GM06990 (cell line): Measurements from ENCODE around the gene SASH1.

Experiments used
- DNase-seq: peaks from one replicate; pipeline ENCODE4 v3.0.0-alpha.2; 2011; ENCODE audit not compliant: insufficient read length; ENCODE audit errors: extremely low read depth
- H3K27me3 ChIP-seq: replicated peaks from 2 replicates; pipeline ENCODE4 v1.6.0; 2011; ENCODE audit warnings: low read length; ENCODE audit not compliant: control insufficient read depth, insufficient read depth
- H3K36me3 ChIP-seq: 2 replicates; pipeline ENCODE4 v1.5.1; 2011; ENCODE audit warnings: low read length; ENCODE audit not compliant: control insufficient read depth, insufficient read depth
- H3K4me3 ChIP-seq: replicated peaks from 2 replicates; pipeline ENCODE4 v1.5.1; 2011; ENCODE audit warnings: low read depth, mild to moderate bottlenecking, control low read depth, low read length
- TF ChIP-seq, protein P1 (sequence below): IDR thresholded peaks from 2 replicates; pipeline ENCODE4 v1.5.1; 2011; ENCODE audit warnings: low read length, control low read depth, mild to moderate bottlenecking, inconsistent platforms; ENCODE audit not compliant: insufficient read depth, poor library complexity, severe bottlenecking

The SASH1 gene

GRCh38 chr6:148543540-148543939, 200.9 kb downstream of the SASH1 start:
- no peaks in the 10 kb centered on the region; the same call in 1 of the 2 replicates for H3K27me3 ChIP-seq

GRCh38 chr6:148544421-148544820, 201.8 kb downstream of the SASH1 start:
- TF ChIP-seq, protein P1, sequence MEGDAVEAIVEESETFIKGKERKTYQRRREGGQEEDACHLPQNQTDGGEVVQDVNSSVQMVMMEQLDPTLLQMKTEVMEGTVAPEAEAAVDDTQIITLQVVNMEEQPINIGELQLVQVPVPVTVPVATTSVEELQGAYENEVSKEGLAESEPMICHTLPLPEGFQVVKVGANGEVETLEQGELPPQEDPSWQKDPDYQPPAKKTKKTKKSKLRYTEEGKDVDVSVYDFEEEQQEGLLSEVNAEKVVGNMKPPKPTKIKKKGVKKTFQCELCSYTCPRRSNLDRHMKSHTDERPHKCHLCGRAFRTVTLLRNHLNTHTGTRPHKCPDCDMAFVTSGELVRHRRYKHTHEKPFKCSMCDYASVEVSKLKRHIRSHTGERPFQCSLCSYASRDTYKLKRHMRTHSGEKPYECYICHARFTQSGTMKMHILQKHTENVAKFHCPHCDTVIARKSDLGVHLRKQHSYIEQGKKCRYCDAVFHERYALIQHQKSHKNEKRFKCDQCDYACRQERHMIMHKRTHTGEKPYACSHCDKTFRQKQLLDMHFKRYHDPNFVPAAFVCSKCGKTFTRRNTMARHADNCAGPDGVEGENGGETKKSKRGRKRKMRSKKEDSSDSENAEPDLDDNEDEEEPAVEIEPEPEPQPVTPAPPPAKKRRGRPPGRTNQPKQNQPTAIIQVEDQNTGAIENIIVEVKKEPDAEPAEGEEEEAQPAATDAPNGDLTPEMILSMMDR, result no peak
- H3K4me3 ChIP-seq, result no peak overlapping the region
- DNase-seq, result no peak

More at GRCh38 chr6:148543540-148543939, 200.9 kb downstream of the SASH1 start:
- Histone ChIP-seq H3K36me3 (no peaks in the 10 kb centered on the region), H3K4me3 (no peak overlapping the region)
- no peak for DNase-seq
- TF ChIP-seq, protein P1, result no peak

GRCh38 chr6:148545901-148546300, 203.3 kb downstream of the SASH1 start:
- no peak overlapping the region for H3K4me3 ChIP-seq
- H3K36me3 ChIP-seq, result no peaks in the 10 kb centered on the region
- DNase-seq, result no peak
- TF ChIP-seq, protein P1, result no peak
- H3K27me3 ChIP-seq, result no peaks in the 10 kb centered on the region

More at GRCh38 chr6:148544421-148544820, 201.8 kb downstream of the SASH1 start:
- no peaks in the 10 kb centered on the region; the same call in 1 of the 2 replicates for H3K27me3 ChIP-seq
- H3K36me3 ChIP-seq, result no peaks in the 10 kb centered on the region

DNA sequence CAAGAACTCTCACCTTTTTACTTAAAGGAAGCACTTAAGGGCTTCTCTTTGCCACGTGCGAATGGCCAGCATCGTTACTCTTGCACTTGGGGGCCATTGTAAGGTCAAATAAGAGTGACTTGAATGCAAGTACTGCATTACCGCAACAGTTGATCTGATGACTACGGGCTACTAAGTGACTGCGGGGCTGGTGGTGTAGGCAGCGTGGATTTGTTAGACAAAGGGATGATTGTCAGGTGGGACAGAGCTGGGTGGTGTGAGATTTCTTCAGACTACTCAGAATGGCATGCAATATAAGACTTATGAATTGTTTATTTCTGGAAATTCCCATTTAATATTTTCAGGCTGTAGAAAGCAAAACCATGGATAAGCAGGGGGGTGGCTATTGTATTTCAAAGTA, 204.5 kb downstream of the SASH1 start:
- TF ChIP-seq, protein P1, result no peak
- no peak for DNase-seq
- Histone ChIP-seq H3K4me3 (no peak overlapping the region), H3K36me3 (no peaks in the 10 kb centered on the region), H3K27me3 (no peaks in the 10 kb centered on the region)

DNA sequence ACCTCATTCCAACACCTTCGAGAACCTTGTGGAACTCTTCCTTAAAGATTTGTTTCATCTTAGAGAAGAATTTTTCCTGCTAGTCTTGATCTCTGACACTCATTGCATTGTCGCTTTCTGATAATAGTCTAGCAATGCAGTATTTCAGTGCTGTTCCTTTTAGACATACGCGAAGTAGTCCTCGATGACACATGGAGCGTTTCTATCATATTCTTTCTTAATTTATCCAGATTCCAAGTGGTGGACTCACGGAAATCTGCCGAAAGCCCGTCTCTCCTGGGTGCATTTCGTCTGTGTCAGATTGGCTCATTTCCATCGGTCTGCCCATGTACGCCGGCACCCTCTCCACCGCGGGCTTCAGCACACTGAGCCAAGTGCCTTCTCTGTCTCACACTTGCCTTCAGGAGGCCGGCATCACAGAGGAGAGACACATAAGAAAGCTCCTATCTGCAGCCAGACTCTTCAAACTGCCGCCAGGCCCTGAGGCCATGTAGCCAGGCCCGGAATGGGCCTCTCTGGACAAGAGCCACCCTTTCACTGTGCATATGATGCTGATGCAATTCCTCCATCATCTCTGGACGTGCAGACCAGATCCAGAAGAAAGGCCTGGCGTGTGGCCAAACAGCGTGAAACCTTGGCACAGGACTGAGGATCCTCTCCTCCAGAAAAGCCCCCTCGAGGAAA, 205.6 kb downstream of the SASH1 start:
- DNase-seq, result no peak
- TF ChIP-seq, protein P1, result no peak
- no peaks in the 10 kb centered on the region for H3K36me3 ChIP-seq

GRCh38 chr6:148548749-148549140, 206.1 kb downstream of the SASH1 start:
- TF ChIP-seq, protein P1, result no peak
- DNase-seq, result no peak
- Histone ChIP-seq H3K4me3 (no peak overlapping the region), H3K27me3 (no peaks in the 10 kb centered on the region), H3K36me3 (no peaks in the 10 kb centered on the region)

More for the DNA sequence above, 205.6 kb downstream of the SASH1 start:
- Histone ChIP-seq H3K27me3 (no peaks in the 10 kb centered on the region), H3K4me3 (no peak overlapping the region)
